ENCODE results near the gene INHBA. TPM values are rescaled to one million over a fixed set of nuclear protein-coding genes. Genes with fewer than 3 reads are reported as not detected.

The INHBA gene
- total RNA-seq, 1 donor from 2014 or later, result 40.4 TPM

GRCh38 chr7:41640487-41640886, 62.4 kb downstream of the INHBA start:
- ATAC-seq, result peak; percentile 30
- intact Hi-C loops (cut with DNase I), result no loop called here
- DNase-seq (ENCODE audit: low spot score), result no peak

DNA sequence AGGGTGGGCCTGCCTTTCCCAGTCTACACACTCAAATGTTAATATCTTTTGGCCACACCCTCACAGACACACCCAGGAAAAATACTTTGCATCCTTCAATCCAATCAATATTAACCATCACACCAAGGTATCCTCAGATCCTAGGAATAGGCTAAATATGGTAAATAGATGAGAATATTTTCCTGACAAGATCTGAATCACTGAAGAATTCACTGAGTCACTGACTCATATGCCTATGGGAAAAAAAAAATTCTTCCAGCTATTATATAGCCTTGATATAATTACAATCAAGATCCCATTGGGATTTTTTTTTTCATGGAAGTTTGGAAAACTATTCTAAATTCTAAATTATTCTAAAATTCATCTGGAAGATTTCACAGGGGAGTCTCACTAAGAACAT, 65.8 kb downstream of the INHBA start:
- intact Hi-C loops (cut with DNase I), result no loop called here
- ATAC-seq (no peak), DNase-seq (ENCODE audit: low spot score) (no peak)

Measured in sciatic nerve (tissue), 2 donors.